Mesenchymal stem cell (in vitro differentiated cells and primary cell): ENCODE measurements around the gene NRXN3.

Experiments used
- DNase-seq: peaks from one replicate; pipeline ENCODE4 v3.0.0-alpha.2; 2013
- H2AFZ ChIP-seq: one replicate; pipeline ENCODE4 v1.6.1; 2013; ENCODE audit warnings: low read depth, mild to moderate bottlenecking, control low read depth, inconsistent platforms, low read length, moderate library complexity
- H2AK5ac ChIP-seq: 2 replicates; pipeline ENCODE4 v1.6.1; 2013; ENCODE audit warnings: low read length, moderate library complexity, mild to moderate bottlenecking, inconsistent platforms; ENCODE audit not compliant: severe bottlenecking
- H2BK120ac ChIP-seq: one replicate; pipeline ENCODE4 v1.6.1; 2013; ENCODE audit warnings: low read depth, mild to moderate bottlenecking, inconsistent platforms, low read length, moderate library complexity
- H2BK12ac ChIP-seq, 2 experiments: one replicate each; pipeline ENCODE4 v1.6.1; 2013; ENCODE audit warnings: inconsistent platforms in 2 of 2, low read length in 2 of 2, mild to moderate bottlenecking in 2 of 2, moderate library complexity in 2 of 2, control low read depth in 1 of 2
- H2BK15ac ChIP-seq: one replicate; pipeline ENCODE4 v1.6.1; 2013; ENCODE audit warnings: mild to moderate bottlenecking, low read depth, inconsistent platforms; ENCODE audit not compliant: poor library complexity, severe bottlenecking
- H2BK5ac ChIP-seq: 2 replicates; pipeline ENCODE4 v1.6.1; 2013; ENCODE audit warnings: low read depth, mild to moderate bottlenecking, low read length, control low read depth, inconsistent platforms; ENCODE audit not compliant: poor library complexity, severe bottlenecking
- H3K14ac ChIP-seq, 2 experiments: one replicate each; pipeline ENCODE4 v1.6.1; 2013; ENCODE audit warnings: inconsistent platforms in 2 of 2, low read length in 2 of 2, control low read depth in 1 of 2, mild to moderate bottlenecking in 1 of 2, moderate library complexity in 1 of 2
- H3K18ac ChIP-seq, 2 experiments: one replicate each; pipeline ENCODE4 v1.6.1; 2013; ENCODE audit warnings: inconsistent platforms in 2 of 2, low read length in 2 of 2, control low read depth in 1 of 2, low read depth in 1 of 2, mild to moderate bottlenecking in 1 of 2
- H3K23ac ChIP-seq, 2 experiments: one replicate each; pipeline ENCODE4 v1.6.1; 2013; ENCODE audit warnings: inconsistent platforms in 2 of 2, low read length in 2 of 2, mild to moderate bottlenecking in 2 of 2, moderate library complexity in 2 of 2, control low read depth in 1 of 2
- H3K27ac ChIP-seq: 2 replicates; pipeline ENCODE4 v1.5.1; 2013; ENCODE audit warnings: mild to moderate bottlenecking, moderate library complexity, low read length, control low read depth, inconsistent platforms; ENCODE audit not compliant: poor library complexity, severe bottlenecking
- H3K27me3 ChIP-seq, 2 experiments: 2 replicates each; pipeline versions ENCODE4 v1.6.1 to v1.7.0; 2013; ENCODE audit warnings: low read length in 2 of 2, mild to moderate bottlenecking in 2 of 2, moderate library complexity in 2 of 2, control low read depth in 1 of 2, inconsistent platforms in 1 of 2; ENCODE audit not compliant: control insufficient read depth in 1 of 2, insufficient read depth in 1 of 2
- H3K36me3 ChIP-seq, 2 experiments: 2 replicates each; pipeline versions ENCODE4 v1.6.1 to v1.7.0; 2013; ENCODE audit warnings: low read length in 2 of 2, control low read depth in 1 of 2, inconsistent platforms in 1 of 2, low read depth in 1 of 2, mild to moderate bottlenecking in 1 of 2; ENCODE audit not compliant: insufficient read depth in 2 of 2, control insufficient read depth in 1 of 2
- H3K4ac ChIP-seq, 2 experiments: one replicate each; pipeline ENCODE4 v1.6.1; 2013; ENCODE audit warnings: inconsistent platforms in 2 of 2, low read length in 2 of 2, mild to moderate bottlenecking in 2 of 2, moderate library complexity in 2 of 2, control low read depth in 1 of 2, low read depth in 1 of 2
- H3K4me1 ChIP-seq: 2 replicates; pipeline ENCODE4 v1.6.1; 2013; ENCODE audit warnings: low read depth, low read length, control low read depth; ENCODE audit not compliant: control insufficient read depth, insufficient read depth
- H3K4me2 ChIP-seq: 2 replicates; pipeline ENCODE4 v1.6.1; 2013; ENCODE audit warnings: low read length, mild to moderate bottlenecking, inconsistent platforms; ENCODE audit not compliant: poor library complexity, severe bottlenecking
- H3K4me3 ChIP-seq, 2 experiments: 2 replicates each; pipeline versions ENCODE4 v1.5.1 to v1.7.0; 2013; ENCODE audit warnings: low read length in 2 of 2, mild to moderate bottlenecking in 2 of 2, control low read depth in 1 of 2, low read depth in 1 of 2; ENCODE audit not compliant: insufficient read depth in 1 of 2
- H3K79me1 ChIP-seq: replicated peaks from 2 replicates; pipeline ENCODE4 v1.6.1; 2013; ENCODE audit warnings: mild to moderate bottlenecking, control low read depth, low read length, inconsistent platforms; ENCODE audit not compliant: poor library complexity, severe bottlenecking
- H3K9ac ChIP-seq: 2 replicates; pipeline ENCODE4 v1.7.0; 2013; ENCODE audit warnings: mild to moderate bottlenecking, low read length, moderate library complexity
- H3K9me3 ChIP-seq: 2 replicates; pipeline ENCODE4 v1.7.0; 2013; ENCODE audit warnings: mild to moderate bottlenecking, low read length; ENCODE audit not compliant: control insufficient read depth
- H4K8ac ChIP-seq: one replicate; pipeline ENCODE4 v1.6.1; 2013; ENCODE audit warnings: inconsistent platforms, mild to moderate bottlenecking, low read length, moderate library complexity
- H4K91ac ChIP-seq: one replicate; pipeline ENCODE4 v1.6.1; 2013; ENCODE audit warnings: mild to moderate bottlenecking, low read length, inconsistent platforms
- WGBS: methylation state at CpG from one replicate; pipeline ENCODE4 v1.1.7; 2013; ENCODE audit warnings: mixed read lengths; 5-methylcytosine and 5-hydroxymethylcytosine counted together

Gene NRXN3

DNA sequence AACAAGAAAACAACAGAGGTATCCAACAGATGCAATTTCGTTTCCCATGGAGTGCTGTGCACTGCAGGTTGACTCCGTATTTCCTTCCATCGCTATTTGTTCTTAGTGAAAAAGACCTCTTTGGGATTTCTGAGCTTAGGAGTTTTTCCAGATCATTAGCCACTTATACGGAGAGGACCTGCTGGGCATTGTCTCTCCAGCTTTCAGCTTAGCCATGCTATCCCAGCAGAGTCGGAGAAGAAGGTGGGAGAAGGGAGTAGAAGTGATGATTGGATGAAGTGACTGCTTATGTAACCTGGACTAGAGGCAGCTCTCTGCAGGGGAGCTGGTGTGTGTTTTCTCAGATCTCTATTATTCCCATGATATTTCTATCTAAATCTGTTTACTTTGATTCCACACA, 1303.5 kb downstream of the NRXN3 start:
- H3K4ac ChIP-seq = no peak overlapping the region
- 98% methylated on average over 5 of the region's 5 CpGs for WGBS

DNA sequence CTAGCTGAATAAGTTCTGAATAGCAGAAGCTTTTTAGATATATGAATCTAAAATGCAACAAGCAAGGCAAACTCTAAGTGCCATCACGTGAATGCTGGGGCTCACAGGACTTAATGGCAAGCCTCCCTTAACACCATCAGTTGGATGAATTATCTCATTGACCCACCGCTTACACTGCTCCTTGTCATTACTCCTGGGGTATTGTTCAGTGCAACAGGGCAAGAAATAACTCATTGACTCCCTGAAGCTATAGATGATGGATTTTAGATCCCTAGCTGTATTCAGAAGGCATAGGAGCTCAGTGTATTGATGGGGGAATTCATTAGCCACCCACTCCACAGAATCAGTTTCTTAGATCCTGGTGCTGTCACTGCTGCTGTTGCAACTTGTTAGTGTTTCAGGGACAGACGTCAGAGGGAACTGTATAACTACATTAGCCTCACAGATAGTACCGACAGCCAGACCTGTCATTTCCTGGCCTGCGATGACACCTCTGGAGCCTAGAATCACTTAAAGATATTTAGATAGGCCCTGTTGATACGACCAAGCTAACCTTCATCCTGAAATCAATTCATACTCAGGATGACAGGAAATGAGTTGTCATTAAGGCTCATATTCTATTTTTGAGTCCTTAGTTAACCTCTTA, 1305.8 kb downstream of the NRXN3 start:
- H3K4me2 ChIP-seq = no peak overlapping the region
- H2AFZ ChIP-seq = no peak overlapping the region
- no peaks in the 10 kb centered on the region for H3K27me3 ChIP-seq
- WGBS = 61% methylated on average over 4 of the region's 6 CpGs
- no peak overlapping the region for H2BK12ac ChIP-seq
- no peak for DNase-seq
- no peak overlapping the region for H4K91ac ChIP-seq
- no peak overlapping the region for H3K4me3 ChIP-seq
- no peak overlapping the region for H3K9ac ChIP-seq
- H3K23ac ChIP-seq = no peak overlapping the region
- H3K4ac ChIP-seq = no peak overlapping the region
- no peak overlapping the region for H3K27ac ChIP-seq
- H2AK5ac ChIP-seq = no peak overlapping the region
- H2BK5ac ChIP-seq = no peak overlapping the region
- H3K9me3 ChIP-seq = no peaks in the 10 kb centered on the region
- no peak overlapping the region for H2BK120ac ChIP-seq
- H3K79me1 ChIP-seq = no peaks in the 10 kb centered on the region
- H3K14ac ChIP-seq = peak overlapping the region in 1 of 2 experiments; percentile 39
- H3K4me1 ChIP-seq = no peaks in the 10 kb centered on the region
- no peak overlapping the region for H2BK15ac ChIP-seq
- H3K18ac ChIP-seq = no peak overlapping the region
- no peak overlapping the region for H4K8ac ChIP-seq
- no peaks in the 10 kb centered on the region for H3K36me3 ChIP-seq

More for the DNA sequence above, 1303.5 kb downstream of the NRXN3 start:
- H3K36me3 ChIP-seq = no peaks in the 10 kb centered on the region
- H3K27ac ChIP-seq = no peak overlapping the region
- no peak overlapping the region for H3K14ac ChIP-seq
- no peaks in the 10 kb centered on the region for H3K79me1 ChIP-seq
- H3K18ac ChIP-seq = no peak overlapping the region
- H3K23ac ChIP-seq = no peak overlapping the region
- no peak overlapping the region for H2AFZ ChIP-seq
- no peak overlapping the region for H2BK5ac ChIP-seq
- H2BK12ac ChIP-seq = no peak overlapping the region
- H2BK15ac ChIP-seq = no peak overlapping the region
- DNase-seq = no peak
- H3K9ac ChIP-seq = no peak overlapping the region
- no peaks in the 10 kb centered on the region for H3K27me3 ChIP-seq
- H4K8ac ChIP-seq = no peak overlapping the region
- H3K9me3 ChIP-seq = no peaks in the 10 kb centered on the region
- no peak overlapping the region for H3K4me2 ChIP-seq
- H3K4me1 ChIP-seq = no peaks in the 10 kb centered on the region
- H2BK120ac ChIP-seq = no peak overlapping the region
- no peak overlapping the region for H2AK5ac ChIP-seq
- no peak overlapping the region for H4K91ac ChIP-seq
- no peak overlapping the region for H3K4me3 ChIP-seq

DNA sequence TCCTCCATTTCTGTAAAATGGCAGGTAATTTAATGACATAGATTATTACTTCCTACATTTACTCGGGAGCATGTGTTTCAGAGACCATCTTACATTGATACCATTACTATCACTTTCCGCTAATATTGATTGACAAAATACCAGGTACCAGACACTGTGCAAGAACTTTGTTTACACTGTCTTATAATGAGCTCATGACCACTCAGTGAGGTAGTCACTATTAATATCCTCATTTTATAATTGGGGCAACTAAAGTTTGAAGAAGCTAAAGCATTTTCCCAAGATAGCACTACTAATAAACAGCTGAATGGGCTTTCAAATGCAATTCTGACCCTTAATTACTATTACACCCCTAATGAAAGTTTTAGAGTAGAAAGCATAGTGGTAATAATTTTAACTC, 1306.4 kb downstream of the NRXN3 start:
- Histone ChIP-seq H3K9ac (no peak overlapping the region), H3K27me3 (no peaks in the 10 kb centered on the region), H4K8ac (no peak overlapping the region), H3K4me1 (no peaks in the 10 kb centered on the region), H3K27ac (no peak overlapping the region), H3K36me3 (no peaks in the 10 kb centered on the region), H2BK15ac (no peak overlapping the region), H2AK5ac (no peak overlapping the region), H3K18ac (no peak overlapping the region), H3K23ac (no peak overlapping the region), H3K79me1 (no peaks in the 10 kb centered on the region), H2BK12ac (no peak overlapping the region), H3K4me2 (no peak overlapping the region), H2BK120ac (no peak overlapping the region), H4K91ac (no peak overlapping the region), H3K14ac (no peak overlapping the region), H3K9me3 (no peaks in the 10 kb centered on the region), H3K4me3 (no peak overlapping the region), H2AFZ (no peak overlapping the region), H2BK5ac (no peak overlapping the region), H3K4ac (no peak overlapping the region)
- 100% methylated on average over 2 of the region's 2 CpGs for WGBS
- no peak for DNase-seq

DNA sequence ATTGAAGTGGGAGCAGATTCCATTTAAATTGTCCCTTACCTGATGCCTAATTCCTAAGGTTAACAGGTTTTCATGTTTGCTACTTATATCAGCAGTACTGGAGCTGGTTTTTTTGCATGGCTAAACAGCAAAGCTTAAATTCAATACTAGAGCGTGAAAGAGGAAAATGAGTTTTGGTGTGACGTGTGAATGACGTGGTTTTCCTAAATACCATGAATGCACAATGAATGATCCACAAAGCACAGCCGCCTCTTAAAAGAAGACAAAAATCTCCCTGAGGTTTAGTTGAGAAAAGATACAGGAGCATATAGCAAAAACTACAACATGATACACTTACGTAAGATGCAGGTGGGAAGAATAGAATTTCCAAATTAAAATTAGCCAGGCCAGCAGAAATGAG, 1310.0 kb downstream of the NRXN3 start:
- DNase-seq = no peak
- Histone ChIP-seq H2BK15ac (no peak overlapping the region), H3K4me2 (no peak overlapping the region), H3K9me3 (no peaks in the 10 kb centered on the region), H2BK120ac (no peak overlapping the region), H2BK5ac (no peak overlapping the region), H2AK5ac (no peak overlapping the region), H3K9ac (no peak overlapping the region), H2AFZ (no peak overlapping the region), H4K91ac (no peak overlapping the region), H4K8ac (no peak overlapping the region), H2BK12ac (no peak overlapping the region), H3K4ac (no peak overlapping the region), H3K36me3 (no peaks in the 10 kb centered on the region), H3K27ac (no peak overlapping the region), H3K27me3 (no peaks in the 10 kb centered on the region), H3K14ac (no peak overlapping the region), H3K79me1 (no peaks in the 10 kb centered on the region), H3K4me1 (peaks cover 1% of the 10 kb centered on the region), H3K18ac (no peak overlapping the region), H3K23ac (no peak overlapping the region), H3K4me3 (no peak overlapping the region)
- 91% methylated on average over 4 of the region's 5 CpGs for WGBS
